GM12878 (cell line): ENCODE data around the gene VSTM1. TPM values are rescaled to one million over a fixed set of nuclear protein-coding genes. Genes with fewer than 3 reads are reported as not detected.

ENCODE experiments used
- ATAC-seq: fragments of 200-7000 bp; cut with Tn5 transposase; 3 replicates; pipeline ENCODE4 v1.9.1; 2020; ENCODE audit warnings: mild to moderate bottlenecking, moderate library complexity
- BruUV-seq: library from RNA; stranded (reverse); fragments of 400-500 nt; replicated peaks from 2 replicates; lab custom pipeline; 2021; lab: Mats Ljungman, UMichigan
- CTCF ChIA-PET: fragments of 300-600 bp; sonication (Branson Sonifier 250); formaldehyde crosslinking; extraction: SDS; loops from one replicate; lab custom pipeline; 2021; ENCODE audit warnings: inconsistent platforms; lab: Yijun Ruan, JAX
- POLR2A ChIA-PET: fragments of 350-600 bp; formaldehyde crosslinking; extraction: SDS; loops from one replicate; lab custom pipeline; 2021; ENCODE audit warnings: inconsistent platforms; lab: Charles Lee
- RAD21 ChIA-PET: fragments of 300-600 bp; sonication (Branson Sonifier 250); formaldehyde crosslinking; loops from one replicate; lab custom pipeline; 2023; ENCODE audit warnings: antibody characterized with exemption; ENCODE audit not compliant: unreplicated experiment; lab: Charles Lee
- SMC1A ChIA-PET: fragments of 300-600 bp; sonication (Branson Sonifier 250); formaldehyde crosslinking; loops from one replicate; lab custom pipeline; 2023; ENCODE audit not compliant: unreplicated experiment, uncharacterized antibody; lab: Charles Lee
- DNase-seq: peaks from one replicate; pipeline ENCODE4 v3.0.0-alpha.2; 2011; ENCODE audit warnings: low read depth, low spot score
- FAIRE-seq: peaks from 3 replicates; lab custom pipeline; 2011; peaks lifted over from hg19 to GRCh38; lab: Jason Lieb, UNC
- H2AFZ ChIP-seq: 2 replicates; pipeline ENCODE4 v1.6.0; 2011; ENCODE audit warnings: low read depth, low read length, control low read depth; ENCODE audit not compliant: control insufficient read depth
- H3K27ac ChIP-seq: 2 replicates; pipeline ENCODE4 v1.5.1; 2011; ENCODE audit warnings: control low read depth; ENCODE audit not compliant: control insufficient read depth, insufficient read depth
- H3K27me3 ChIP-seq, 2 experiments: replicated peaks in 1 of 2; 2 replicates each; pipeline versions ENCODE4 v1.6.0 to v1.6.1; 2011; ENCODE audit warnings: low read length in 1 of 2; ENCODE audit not compliant: control insufficient read depth in 2 of 2, insufficient read depth in 2 of 2
- H3K36me3 ChIP-seq, 2 experiments: 2 replicates each; pipeline ENCODE4 v1.5.1; 2011; ENCODE audit warnings: low read length in 1 of 2; ENCODE audit not compliant: control insufficient read depth in 2 of 2, insufficient read depth in 2 of 2
- H3K4me1 ChIP-seq: 2 replicates; pipeline ENCODE4 v1.6.1; 2011; ENCODE audit warnings: mild to moderate bottlenecking, low read length, moderate library complexity, mixed read lengths; ENCODE audit not compliant: control insufficient read depth, insufficient read depth
- H3K4me2 ChIP-seq: 2 replicates; pipeline ENCODE4 v1.6.0; 2011; ENCODE audit warnings: control low read depth; ENCODE audit not compliant: control insufficient read depth, insufficient read depth
- H3K4me3 ChIP-seq: fragments of 200-600 bp; sonication (generic); 2 replicates; pipeline ENCODE4 v1.5.1; 2016
- H3K79me2 ChIP-seq: 2 replicates; pipeline ENCODE4 v1.6.0; 2011; ENCODE audit warnings: low read length; ENCODE audit not compliant: control insufficient read depth, insufficient read depth
- H3K9ac ChIP-seq: 2 replicates; pipeline ENCODE4 v1.8.0; 2011; ENCODE audit warnings: low read length, control low read depth, mixed read lengths; ENCODE audit not compliant: control insufficient read depth, insufficient read depth
- H3K9me3 ChIP-seq: replicated peaks from 3 replicates; pipeline ENCODE4 v1.5.1; 2011; ENCODE audit warnings: mild to moderate bottlenecking, low read length; ENCODE audit not compliant: control insufficient read depth, insufficient read depth
- H4K20me1 ChIP-seq: 2 replicates; pipeline ENCODE4 v1.6.0; 2011; ENCODE audit not compliant: control insufficient read depth, insufficient read depth
- BRCA1 ChIP-seq: IDR thresholded peaks from 2 replicates; pipeline ENCODE4 v1.6.1; 2011; ENCODE audit warnings: low read depth, low read length, improper control_type of control experiment
- CREM ChIP-seq: IDR thresholded peaks from 2 replicates; pipeline ENCODE4 v1.6.1; 2014; ENCODE audit warnings: antibody characterized with exemption, low read depth
- MYB ChIP-seq: fragments of 150-350 bp; IDR thresholded peaks from 2 replicates; pipeline ENCODE4 v1.6.1; 2014; ENCODE audit warnings: mild to moderate bottlenecking, low read depth, low read length, borderline replicate concordance
- SMC3 ChIP-seq: IDR thresholded peaks from 2 replicates; pipeline ENCODE4 v1.6.1; 2011; ENCODE audit warnings: low read length, improper control_type of control experiment, borderline replicate concordance
- WRNIP1 ChIP-seq: IDR thresholded peaks from 2 replicates; pipeline ENCODE4 v1.6.1; 2011; ENCODE audit warnings: low read depth, low read length, improper control_type of control experiment, borderline replicate concordance
- WGBS: methylation state at CpG from one replicate; pipeline ENCODE4 v1.1.6; 2016; ENCODE audit warnings: low lambda C conversion rate; ENCODE audit not compliant: insufficient replicate concordance, insufficient coverage; ENCODE audit errors: missing lambda C conversion rate; 5-methylcytosine and 5-hydroxymethylcytosine counted together
- in situ Hi-C: fragments of 300-500 bp; cut with MboI; formaldehyde crosslinking; loops from 9 replicates; pipeline ENCODE4 v1.14.3; 2018; ENCODE audit warnings: mixed read lengths
- intact Hi-C: fragments of 100-400 bp; cut with micrococcal nuclease; formaldehyde crosslinking; loops from one replicate; pipeline ENCODE4 v1.14.2; 2022; ENCODE audit not compliant: unreplicated experiment
- polyA plus RNA-seq, 11 experiments: library from polyadenylated mRNA; depleted of rRNA in 4 of 11; unstranded in 6 of 11; stranded (reverse) in 5 of 11; fragments of >200 nt; fragmentation: Nextera tagmentation in 4 of 11; fragmentation: Illumina TruSeq in 1 of 11; extraction: Ambion mirVana in 4 of 11; extraction: Trizol in 1 of 11; gene quantifications; 1 replicate in 1 of 11; 2 replicates in 10 of 11; pipeline versions ENCODE4 v1.2.1 to v1.2.3, GENCODE V29; 2011 to 2016; ENCODE audit warnings: inconsistent platforms in 2 of 11, missing spikeins in 2 of 11, low read depth in 1 of 11
- total RNA-seq, 4 experiments: library from RNA; depleted of rRNA in 3 of 4; stranded (reverse); fragments of >200 nt in 3 of 4; fragmentation: Illumina TruSeq in 1 of 4; extraction: Trizol in 1 of 4; gene quantifications; 2 replicates each; pipeline versions ENCODE4 v1.2.1 to v1.2.3, GENCODE V29; 2013 to 2021
- TF ChIP-seq, protein P1 (sequence below): fragments of 450-650 bp; IDR thresholded peaks from 2 replicates; pipeline ENCODE4 v1.6.1; 2017; ENCODE audit warnings: mild to moderate bottlenecking, moderate library complexity

Gene VSTM1
- total and polyA plus RNA-seq, 10 of the 15 experiments (the other 5 are each of a cell fraction or from before 2014, with no cell fraction given) = not detected

DNA sequence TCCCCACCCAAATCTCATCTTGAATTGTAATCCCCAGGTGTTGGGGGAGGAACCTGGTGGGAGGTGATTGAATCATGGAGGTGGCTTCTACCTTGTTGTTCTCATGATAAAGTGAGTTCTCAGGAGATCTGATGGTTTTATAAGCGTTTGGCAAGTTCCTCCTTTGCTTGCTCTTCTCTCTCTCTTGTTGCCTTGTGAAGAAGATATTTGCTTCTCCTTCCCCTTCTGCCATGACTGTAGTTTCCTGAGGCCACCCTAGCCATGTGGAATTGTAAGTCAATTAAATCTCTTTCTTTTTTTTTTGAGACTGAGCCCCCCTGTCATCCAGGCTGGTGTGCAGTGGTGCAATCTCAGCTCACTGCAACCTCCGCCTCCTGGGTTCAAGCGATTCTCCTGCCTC, 34.4 kb downstream of the VSTM1 start:
- no peak overlapping the region for H3K9ac ChIP-seq
- ChIA-PET SMC1A (no interaction called here), CTCF (interaction anchor here (1.2 kb wide), 1 partner anchor 604 kb away, joined by 3 read pairs; no protein-coding TSS in a partner anchor), POLR2A (no interaction called here), RAD21 (no interaction called here)
- no peak overlapping the region for H2AFZ ChIP-seq
- DNase-seq (no peak), ATAC-seq (no peak), FAIRE-seq (no peak)
- no peaks in the 10 kb centered on the region for H3K79me2 ChIP-seq
- TF ChIP-seq WRNIP1 = no peak
- H3K4me3 ChIP-seq = no peak overlapping the region
- H3K4me1 ChIP-seq = no peaks in the 10 kb centered on the region
- no peaks in the 10 kb centered on the region for H4K20me1 ChIP-seq
- in situ Hi-C loops (loop anchor here (10.0 kb wide), 2 partner anchors 604 to 834 kb away; partner anchors contain the start of gene ZNF665), intact Hi-C loops (loop anchor here (10.0 kb wide), 1 partner anchor 604 kb away; no protein-coding TSS in a partner anchor)
- 67% methylated on average over 3 of the region's 3 CpGs for WGBS
- no peak overlapping the region for H3K27ac ChIP-seq
- H3K27me3 ChIP-seq = no peaks in the 10 kb centered on the region
- BruUV-seq = no TSS peak
- no peaks in the 10 kb centered on the region for H3K36me3 ChIP-seq
- H3K4me2 ChIP-seq = no peak overlapping the region
- no peaks in the 10 kb centered on the region; the same call in 2 of the 3 replicates for H3K9me3 ChIP-seq

DNA sequence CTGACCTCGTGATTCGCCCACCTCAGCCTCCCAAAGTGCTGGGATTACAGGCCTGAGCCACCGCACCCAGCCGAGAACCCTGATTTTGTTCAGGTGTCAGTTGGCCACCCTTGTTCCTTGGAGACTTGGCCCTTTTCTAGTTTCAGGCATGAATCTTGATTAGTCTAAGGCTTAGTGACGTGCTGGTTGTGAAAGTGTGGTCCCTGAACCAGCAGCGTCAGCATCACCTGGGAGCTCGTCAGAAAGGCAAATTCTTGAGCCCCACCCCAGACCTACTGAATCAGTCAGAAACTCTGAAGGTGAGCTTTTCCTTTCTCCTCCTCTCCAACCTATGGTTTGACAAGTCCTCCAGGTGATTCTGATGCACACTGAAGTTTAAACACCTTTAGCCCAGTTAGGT, 37.0 kb downstream of the VSTM1 start:
- TF ChIP-seq SMC3 (no peak), MYB (no peak), BRCA1 (no peak), CREM (no peak)
- TF ChIP-seq, protein P1, sequence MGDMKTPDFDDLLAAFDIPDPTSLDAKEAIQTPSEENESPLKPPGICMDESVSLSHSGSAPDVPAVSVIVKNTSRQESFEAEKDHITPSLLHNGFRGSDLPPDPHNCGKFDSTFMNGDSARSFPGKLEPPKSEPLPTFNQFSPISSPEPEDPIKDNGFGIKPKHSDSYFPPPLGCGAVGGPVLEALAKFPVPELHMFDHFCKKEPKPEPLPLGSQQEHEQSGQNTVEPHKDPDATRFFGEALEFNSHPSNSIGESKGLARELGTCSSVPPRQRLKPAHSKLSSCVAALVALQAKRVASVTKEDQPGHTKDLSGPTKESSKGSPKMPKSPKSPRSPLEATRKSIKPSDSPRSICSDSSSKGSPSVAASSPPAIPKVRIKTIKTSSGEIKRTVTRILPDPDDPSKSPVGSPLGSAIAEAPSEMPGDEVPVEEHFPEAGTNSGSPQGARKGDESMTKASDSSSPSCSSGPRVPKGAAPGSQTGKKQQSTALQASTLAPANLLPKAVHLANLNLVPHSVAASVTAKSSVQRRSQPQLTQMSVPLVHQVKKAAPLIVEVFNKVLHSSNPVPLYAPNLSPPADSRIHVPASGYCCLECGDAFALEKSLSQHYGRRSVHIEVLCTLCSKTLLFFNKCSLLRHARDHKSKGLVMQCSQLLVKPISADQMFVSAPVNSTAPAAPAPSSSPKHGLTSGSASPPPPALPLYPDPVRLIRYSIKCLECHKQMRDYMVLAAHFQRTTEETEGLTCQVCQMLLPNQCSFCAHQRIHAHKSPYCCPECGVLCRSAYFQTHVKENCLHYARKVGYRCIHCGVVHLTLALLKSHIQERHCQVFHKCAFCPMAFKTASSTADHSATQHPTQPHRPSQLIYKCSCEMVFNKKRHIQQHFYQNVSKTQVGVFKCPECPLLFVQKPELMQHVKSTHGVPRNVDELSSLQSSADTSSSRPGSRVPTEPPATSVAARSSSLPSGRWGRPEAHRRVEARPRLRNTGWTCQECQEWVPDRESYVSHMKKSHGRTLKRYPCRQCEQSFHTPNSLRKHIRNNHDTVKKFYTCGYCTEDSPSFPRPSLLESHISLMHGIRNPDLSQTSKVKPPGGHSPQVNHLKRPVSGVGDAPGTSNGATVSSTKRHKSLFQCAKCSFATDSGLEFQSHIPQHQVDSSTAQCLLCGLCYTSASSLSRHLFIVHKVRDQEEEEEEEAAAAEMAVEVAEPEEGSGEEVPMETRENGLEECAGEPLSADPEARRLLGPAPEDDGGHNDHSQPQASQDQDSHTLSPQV = no peak
- DNase-seq = no peak
- Histone ChIP-seq H4K20me1 (no peaks in the 10 kb centered on the region), H3K27me3 (no peaks in the 10 kb centered on the region), H3K4me3 (no peak overlapping the region), H3K9ac (no peak overlapping the region), H3K4me1 (no peaks in the 10 kb centered on the region), H3K79me2 (no peaks in the 10 kb centered on the region), H3K9me3 (no peaks in the 10 kb centered on the region; the same call in 2 of the 3 replicates), H3K4me2 (no peak overlapping the region), H2AFZ (no peak overlapping the region), H3K27ac (no peak overlapping the region), H3K36me3 (no peaks in the 10 kb centered on the region)
- BruUV-seq = no TSS peak
- FAIRE-seq = no peak
- ChIA-PET CTCF (no interaction called here), POLR2A (interaction anchor here (0.6 kb wide), 1 partner anchor 1597 kb away, joined by 8 read pairs; no protein-coding TSS in a partner anchor), RAD21 (no interaction called here), SMC1A (no interaction called here)
- intact Hi-C loops = loop anchor here (10.0 kb wide), 1 partner anchor 602 kb away; no protein-coding TSS in a partner anchor
- WGBS = 34% methylated on average over 7 of the region's 7 CpGs
- in situ Hi-C loops = loop anchor here (10.0 kb wide), 2 partner anchors 602 to 832 kb away; partner anchors contain the start of gene ZNF665
- no peak for ATAC-seq
